HG03571 (cell line): Measurements from ENCODE around the gene PHETA1.
"Not testable (repeated sequence)": the region's sequence is repeated elsewhere in the genome, so short reads cannot be mapped to it uniquely, and the experiment has no call there.

Experiments
- ATAC-seq: cut with Tn5 transposase; IDR thresholded peaks from one replicate; pipeline ENCODE4 v1.9.1; 2021; ENCODE audit not compliant: unreplicated experiment

PHETA1 gene

GRCh38 chr12:111373231-111373630 is 4.3 kb upstream of the PHETA1 start:
- ATAC-seq, result not testable (repeated sequence)

GRCh38 chr12:111369496-111370220 is 763 bp upstream of the PHETA1 start:
- ATAC-seq, result no peak

DNA sequence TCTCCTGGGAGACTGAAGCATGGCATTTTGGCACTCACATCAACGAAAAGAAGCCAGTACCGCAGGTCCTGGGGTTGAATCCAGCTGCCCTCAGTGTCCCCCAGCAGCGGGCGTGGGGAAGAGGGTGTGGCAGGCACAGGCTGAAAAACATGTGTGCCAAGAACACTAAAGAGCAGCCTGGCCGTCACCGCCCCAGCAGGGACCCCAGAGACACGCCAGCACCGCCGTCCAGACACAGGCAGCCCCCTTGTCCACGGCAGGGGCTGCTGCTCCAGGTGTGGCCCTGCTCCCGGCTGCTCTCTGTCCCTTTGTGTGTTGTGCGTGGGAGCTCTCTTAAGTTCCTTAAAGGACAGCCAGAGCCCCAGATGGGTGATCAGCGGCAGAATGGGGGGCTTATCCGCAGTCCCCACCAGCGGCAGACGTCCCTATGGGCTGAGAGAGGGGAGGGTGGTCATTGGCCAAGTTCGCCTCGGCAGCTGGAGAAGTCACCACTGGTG is 556 bp downstream of the PHETA1 start:
- no peak for ATAC-seq

DNA sequence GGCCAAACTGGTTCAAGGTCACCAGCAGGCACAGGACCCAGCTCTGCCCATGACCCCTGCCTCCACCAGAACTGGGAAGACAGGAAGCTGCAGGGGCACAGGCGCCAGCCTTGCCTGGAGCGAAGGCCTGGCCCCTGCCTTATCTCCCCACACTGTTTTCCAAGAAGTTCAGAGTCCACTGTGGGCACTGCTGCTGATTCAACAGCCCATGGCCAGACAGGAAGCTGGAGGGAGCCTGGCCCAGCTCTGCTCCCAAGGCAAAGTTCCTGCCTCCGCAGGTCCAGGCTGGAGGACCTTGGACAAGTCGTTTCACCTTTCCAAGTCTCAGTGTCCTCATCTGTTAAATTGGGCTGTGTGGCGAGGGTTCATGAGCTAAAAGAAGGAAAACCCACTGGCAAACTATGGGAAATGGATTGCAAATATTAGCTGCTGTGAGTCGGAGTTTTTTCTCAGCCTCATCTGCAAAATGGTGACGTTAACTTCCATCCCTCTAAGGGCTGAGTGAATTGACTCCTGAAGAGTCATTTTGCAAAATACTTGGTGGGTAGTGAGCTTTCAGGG is 1.2 kb downstream of the PHETA1 start:
- no peak for ATAC-seq

DNA sequence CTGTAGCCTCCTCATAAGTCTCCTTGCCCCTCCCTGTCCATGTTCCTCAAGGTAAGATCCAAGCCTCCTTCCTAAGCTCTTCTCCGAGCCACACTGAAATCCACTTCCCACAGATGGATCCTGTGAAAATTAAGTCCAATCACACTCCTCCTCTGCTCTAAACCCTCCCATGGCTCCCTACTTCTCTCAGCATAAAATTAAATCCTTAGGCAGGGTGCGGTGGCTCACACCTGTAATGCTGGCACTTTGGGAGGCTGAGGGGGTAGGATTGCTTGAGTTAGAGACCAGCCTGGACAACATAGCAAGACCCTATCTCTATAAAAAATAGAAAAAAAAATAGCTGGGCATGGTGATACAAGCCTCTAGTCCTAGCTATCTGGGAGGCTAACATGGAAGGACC is 2.3 kb downstream of the PHETA1 start:
- no peak for ATAC-seq

DNA sequence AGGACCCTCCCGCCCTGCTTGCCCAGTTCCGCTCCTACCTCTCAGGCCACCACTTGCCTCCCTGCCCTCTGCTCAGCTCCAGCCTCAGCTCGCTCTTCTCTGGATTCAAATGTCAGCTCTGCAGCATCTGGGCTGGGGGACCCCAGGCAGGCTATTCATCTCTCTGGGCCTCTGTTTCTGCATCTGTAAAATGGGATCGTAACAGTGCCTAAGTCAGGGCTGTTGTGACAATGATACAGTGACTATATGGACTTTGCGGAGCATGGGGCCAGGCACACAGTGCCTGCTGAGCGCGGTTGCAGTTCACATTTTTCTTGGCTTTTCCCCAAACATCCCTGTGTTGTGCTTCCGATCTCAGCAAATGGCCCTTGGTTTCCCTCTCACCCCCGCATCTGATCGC is 2.8 kb downstream of the PHETA1 start:
- no peak for ATAC-seq

DNA sequence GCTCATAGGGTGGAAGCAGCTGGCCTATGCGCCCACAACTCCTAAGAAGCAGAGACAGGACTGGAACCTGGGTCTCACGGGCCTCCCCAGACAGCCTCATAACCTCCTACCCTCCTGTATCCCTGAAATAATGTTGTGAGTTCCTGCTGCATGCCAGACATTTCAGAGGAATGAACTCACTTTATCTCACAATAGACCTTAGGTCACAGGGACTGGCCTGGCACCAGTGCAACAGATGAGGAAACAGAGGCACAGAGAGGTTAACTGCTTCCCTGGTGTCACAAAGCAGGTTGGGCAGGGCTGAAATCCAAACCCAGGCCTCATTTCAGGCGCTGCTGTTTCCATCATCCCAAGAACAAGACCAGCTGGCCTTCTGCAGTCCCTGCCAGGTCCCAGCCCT is 5.3 kb downstream of the PHETA1 start:
- ATAC-seq, result no peak

GRCh38 chr12:111362687-111363475 is 6.0 kb downstream of the PHETA1 start:
- ATAC-seq, result no peak

GRCh38 chr12:111361717-111362576 is 6.9 kb downstream of the PHETA1 start:
- ATAC-seq, result no peak

- no peak for ATAC-seq
Measured at GRCh38 chr12:111361073-111361716, 7.7 kb downstream of the PHETA1 start.

GRCh38 chr12:111360325-111360930 is 8.5 kb downstream of the PHETA1 start:
- no peak for ATAC-seq

- no peak for ATAC-seq
Measured at GRCh38 chr12:111359914-111360276, 9.0 kb downstream of the PHETA1 start.

DNA sequence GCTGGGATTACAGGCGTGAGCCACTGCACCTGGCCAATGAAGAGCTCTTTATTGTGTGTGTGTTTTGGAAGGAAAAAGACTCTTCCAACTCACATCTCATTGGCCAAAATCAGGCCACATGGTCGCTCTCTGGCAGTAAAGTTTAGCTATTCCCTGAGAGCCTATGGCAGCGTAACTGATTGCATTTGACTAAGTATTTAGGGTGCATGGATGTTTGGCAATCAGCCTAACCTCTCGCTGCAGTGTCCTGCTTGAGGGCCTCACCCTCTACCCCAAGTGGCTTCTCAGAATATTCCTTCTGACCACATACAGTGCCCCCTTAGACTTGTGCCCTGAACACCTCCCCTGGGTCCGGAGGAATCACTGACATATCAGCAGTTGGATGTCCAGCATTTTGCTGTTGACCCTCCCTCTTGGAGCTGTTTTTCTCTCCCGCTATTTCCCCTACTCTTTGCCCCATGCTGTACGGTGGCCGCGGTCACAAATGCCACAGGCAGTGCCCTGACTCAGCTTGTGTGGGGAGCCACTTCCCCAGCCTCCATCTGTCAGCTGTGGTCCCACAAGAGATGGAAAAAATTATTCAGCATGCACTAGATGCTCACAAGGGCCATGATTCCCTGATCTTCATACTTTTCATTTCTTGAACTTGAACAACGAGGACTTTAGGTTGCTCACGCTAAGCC is 9.5 kb downstream of the PHETA1 start:
- no peak for ATAC-seq

DNA sequence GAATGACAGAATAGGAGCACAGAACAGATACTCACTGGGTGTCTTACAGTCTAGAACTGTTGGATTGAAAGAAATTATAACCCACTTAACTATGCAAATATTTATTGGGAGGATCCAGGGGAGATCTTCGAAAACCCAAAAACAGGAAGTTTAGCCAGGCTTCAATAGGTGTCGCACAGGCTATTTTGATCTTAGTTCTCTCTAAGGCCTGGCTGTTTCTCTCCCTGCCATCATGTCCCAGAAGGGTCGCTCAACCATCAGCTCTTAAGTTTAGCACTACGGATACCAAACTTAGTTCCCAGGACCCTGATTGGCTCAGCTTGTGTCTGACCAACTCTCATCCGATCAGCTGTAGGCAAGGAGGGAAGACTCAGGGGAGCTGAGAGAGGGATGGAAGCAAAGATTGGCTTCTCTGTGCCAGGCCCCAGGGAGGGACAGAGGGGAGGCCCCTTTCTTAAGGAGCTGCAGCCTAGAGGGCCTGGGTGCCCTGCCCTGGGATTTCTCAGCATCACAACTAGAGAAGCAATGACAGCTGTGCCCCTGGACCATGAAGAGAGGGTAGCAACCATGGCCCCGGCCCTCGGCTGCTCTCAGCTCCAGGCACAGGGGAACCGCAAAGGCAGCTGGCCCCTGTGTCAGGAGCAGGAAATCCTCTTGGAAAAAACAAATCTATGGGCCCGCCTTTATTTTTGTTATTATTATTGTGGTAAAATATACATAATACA is 13.5 kb downstream of the PHETA1 start:
- ATAC-seq, result no peak

- no peak for ATAC-seq
Measured at GRCh38 chr12:111354511-111354910, 14.4 kb downstream of the PHETA1 start.

GRCh38 chr12:111353603-111354295 is 15.1 kb downstream of the PHETA1 start:
- ATAC-seq, result no peak

DNA sequence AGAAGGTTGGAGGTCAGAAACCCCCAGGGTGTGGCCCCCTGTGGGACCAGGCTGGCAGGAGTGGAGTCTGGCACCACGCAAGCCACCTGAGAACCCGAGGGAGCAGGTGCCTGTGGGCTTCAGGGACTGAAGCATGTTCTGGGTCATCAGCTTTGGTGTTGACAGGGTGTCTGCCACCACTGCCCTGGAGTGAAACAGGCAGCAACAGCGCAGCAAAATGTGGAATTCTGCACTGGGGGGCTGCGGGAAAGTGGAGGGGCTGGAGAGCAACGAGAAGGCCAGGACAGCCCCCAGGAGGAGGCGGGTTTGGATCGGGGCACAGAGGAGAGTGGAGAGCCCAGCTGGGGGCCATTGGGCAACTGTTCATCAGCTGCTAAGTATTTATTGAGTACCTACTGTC is 15.9 kb downstream of the PHETA1 start:
- ATAC-seq, result no peak

DNA sequence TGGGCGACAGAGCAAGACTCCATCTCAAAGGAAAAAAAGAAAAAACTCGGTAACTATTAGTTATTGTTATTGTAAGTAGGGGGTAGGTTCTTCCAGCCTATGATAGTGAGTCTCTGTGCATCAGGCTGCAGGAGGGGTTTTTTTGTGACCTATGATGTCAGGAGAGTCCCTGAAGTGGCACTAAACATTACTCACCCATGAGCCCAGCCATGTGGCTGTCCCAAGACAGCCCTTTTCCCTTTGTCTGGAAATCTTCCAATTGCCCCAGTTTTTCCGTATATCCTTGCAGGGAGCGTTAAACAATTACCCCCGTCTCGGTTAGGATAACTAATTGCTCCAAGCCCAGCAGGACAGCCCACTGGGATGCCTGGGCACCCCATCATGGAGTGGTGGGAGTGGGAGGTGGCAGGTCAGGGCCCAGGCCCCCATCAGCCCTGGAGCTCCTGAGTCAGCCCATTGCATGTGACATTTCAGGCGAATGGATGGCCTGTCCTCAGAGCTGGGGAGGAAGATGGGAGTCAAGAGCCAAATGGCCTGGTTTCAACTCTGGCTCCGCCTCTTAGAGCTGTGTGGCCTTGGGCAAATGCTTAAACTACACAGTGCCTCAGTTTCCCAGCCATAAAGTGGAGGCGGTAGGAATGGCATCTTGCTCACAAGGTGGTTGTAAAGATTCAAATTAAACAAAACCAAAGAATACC is 16.4 kb downstream of the PHETA1 start:
- ATAC-seq, result no peak
